GM19239 (cell line): Measurements from ENCODE around the gene MRPS27.
A peak's percentile ranks its signal among the peaks of the same experiment; 100 is the strongest.

ENCODE experiments used
- DNase-seq: peaks from one replicate; pipeline ENCODE4 v3.0.0; 2011; ENCODE audit warnings: low spot score; ENCODE audit not compliant: insufficient read length
- FAIRE-seq: peaks from 2 replicates; lab custom pipeline; 2011; peaks lifted over from hg19 to GRCh38; lab: Jason Lieb, UNC

MRPS27 gene

GRCh38 chr5:72319976-72320752 lies at the start of gene MRPS27, which contains the start of gene PTCD2:
Gene MRPS27, minus strand, starts transcription at chr5:72320240. Its CDS starts 19 bp downstream, at chr5:72320221.
Gene PTCD2, plus strand, starts transcription at chr5:72320373. Its CDS starts 10 bp downstream, at chr5:72320383.
- DNase-seq (peak; percentile 80), FAIRE-seq (peak; percentile 98)

DNA sequence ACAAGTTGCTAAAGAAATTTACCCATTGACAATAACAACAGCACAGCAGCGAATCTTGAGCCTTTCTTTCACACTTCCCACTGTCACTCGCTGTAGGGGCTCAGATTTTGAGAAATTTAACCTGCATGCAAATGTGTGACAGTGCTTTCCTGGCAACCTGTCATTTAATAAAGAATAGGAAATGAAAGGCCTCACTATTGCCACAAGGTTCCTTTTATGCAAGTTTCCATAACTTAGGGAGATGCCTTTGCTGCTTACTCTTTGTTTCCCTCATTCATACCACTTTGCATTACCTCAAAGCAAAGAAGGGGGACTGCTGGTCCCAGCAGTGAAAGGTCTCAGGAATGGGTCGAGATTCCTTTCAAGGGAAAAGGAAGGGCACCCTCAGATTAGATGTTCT lies 49.7 kb upstream of the MRPS27 start:
- peak; percentile 39 for FAIRE-seq
- no peak for DNase-seq

GRCh38 chr5:72369301-72369700 lies 49.3 kb upstream of the MRPS27 start:
- no peak for FAIRE-seq
- no peak for DNase-seq

DNA sequence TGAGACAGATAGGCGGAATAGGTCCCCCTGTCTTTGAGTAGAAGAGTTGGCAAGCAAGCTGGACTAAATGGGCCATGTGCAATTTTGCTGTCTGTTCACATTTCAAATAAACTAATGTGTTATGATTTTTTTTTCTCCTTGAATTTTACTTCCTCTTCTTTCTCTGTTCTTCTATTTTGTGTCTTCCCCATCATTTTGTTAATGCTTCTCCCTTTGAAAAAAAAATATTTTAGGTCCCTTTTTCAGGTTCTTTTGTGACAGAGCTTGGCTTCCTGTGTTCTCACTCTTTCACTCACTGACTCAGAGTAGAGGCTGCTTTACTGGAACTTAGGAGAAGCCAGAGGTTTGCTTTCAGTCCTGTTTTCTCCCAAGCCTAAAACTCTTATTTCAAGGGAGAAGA lies 48.2 kb upstream of the MRPS27 start:
- DNase-seq (no peak), FAIRE-seq (no peak)

- FAIRE-seq (peak; percentile 65), DNase-seq (peak; percentile 29)
These were observed 46.4 kb upstream of the MRPS27 start for GRCh38 chr5:72366324-72366976.

GRCh38 chr5:72364951-72365350 lies 44.9 kb upstream of the MRPS27 start:
- DNase-seq (no peak), FAIRE-seq (no peak)

GRCh38 chr5:72364171-72364570 lies 44.1 kb upstream of the MRPS27 start:
- no peak for DNase-seq
- no peak for FAIRE-seq

- FAIRE-seq (no peak), DNase-seq (no peak)
These were observed 43.2 kb upstream of the MRPS27 start for GRCh38 chr5:72363166-72363802.

DNA sequence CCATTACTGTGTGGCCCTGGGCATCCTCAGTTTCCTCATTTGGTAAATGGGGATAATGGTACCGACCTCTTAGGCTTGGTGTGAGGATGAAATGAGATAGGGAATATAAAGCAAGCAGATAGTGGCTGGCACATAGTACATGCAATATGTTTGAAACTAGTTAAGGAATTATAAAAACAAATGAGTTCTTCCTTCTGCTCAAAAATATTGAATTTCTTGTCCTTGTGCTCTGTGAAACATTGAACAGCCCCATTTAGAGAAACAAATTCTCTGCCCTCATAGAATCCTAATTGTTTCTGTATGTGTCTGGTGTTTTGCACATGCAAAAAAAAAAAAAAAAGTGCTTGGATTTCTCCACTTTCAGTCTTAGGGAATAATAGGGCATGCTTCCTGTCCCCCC lies 39.8 kb upstream of the MRPS27 start:
- DNase-seq (no peak), FAIRE-seq (no peak)

DNA sequence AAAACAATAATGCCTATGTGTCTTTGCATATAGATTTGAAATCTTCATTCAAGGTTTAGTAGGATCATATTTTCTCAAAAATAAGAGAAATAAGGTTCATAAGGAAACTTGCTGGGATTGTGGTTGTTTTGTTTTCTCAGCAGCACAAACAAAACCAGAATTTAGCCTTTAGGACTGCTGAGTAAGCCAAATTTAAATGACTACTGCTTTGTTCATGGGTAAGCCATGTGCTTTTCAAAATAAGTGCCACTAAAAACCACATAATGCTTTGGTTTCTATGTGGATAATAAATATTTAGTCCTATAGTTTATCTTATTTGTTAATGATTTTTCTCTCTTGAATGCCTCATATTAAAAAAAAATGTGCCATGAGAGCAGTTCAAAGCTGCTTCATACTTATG lies 38.9 kb upstream of the MRPS27 start:
- DNase-seq: no peak
- FAIRE-seq: no peak

- FAIRE-seq (no peak), DNase-seq (no peak)
These were observed 36.3 kb upstream of the MRPS27 start for GRCh38 chr5:72356361-72356760.

- DNase-seq: no peak
These were observed 35.8 kb upstream of the MRPS27 start for GRCh38 chr5:72355706-72356299.

DNA sequence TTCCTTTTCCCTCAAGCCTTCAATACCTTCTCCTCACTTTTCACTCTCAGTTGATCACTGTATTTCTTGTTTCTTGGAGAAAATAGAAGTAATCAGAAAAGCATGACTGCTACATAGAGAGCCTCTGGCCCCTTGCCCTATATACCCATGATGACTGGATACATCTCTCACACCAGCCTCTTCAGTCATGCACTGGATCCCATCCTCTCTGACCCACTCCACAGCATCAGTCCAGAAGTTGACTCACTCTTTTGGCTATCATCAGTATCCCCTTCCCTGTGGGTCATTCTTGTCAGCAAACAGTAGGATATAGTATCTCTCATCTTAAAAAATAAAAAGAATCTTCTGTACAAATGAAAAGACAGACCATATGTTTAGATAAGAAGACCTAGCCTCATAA lies 33.0 kb upstream of the MRPS27 start:
- FAIRE-seq: no peak
- no peak for DNase-seq

More at GRCh38 chr5:72355706-72356299, 35.8 kb upstream of the MRPS27 start:
- no peak for FAIRE-seq

GRCh38 chr5:72352616-72353015 lies 32.6 kb upstream of the MRPS27 start:
- no peak for FAIRE-seq
- DNase-seq: no peak

- no peak for FAIRE-seq
- no peak for DNase-seq
These were observed 31.3 kb upstream of the MRPS27 start for GRCh38 chr5:72351376-72351775.

DNA sequence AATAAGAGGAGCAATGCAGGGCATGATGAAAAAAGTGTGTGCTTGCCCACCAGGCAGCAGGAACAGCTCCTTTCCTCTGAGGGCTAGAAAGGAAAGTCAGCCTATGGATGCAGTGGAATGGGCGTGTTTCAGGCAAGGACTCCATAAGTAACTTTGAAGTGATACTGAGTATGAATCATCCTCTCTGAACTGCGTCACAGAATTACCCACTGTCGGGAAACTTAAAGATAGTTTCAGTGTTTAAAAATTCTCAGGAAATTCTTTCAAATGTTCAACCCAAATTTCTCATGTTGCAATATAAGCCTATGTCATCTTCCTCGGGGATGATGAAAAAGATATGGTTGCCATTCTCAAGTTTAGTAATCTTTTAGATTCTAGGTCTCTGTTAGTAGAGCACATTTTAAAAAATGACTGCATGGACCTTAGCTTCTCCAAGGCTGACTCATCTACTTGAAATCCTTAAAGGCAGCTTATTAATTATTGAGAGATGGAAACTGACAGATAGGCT lies 27.8 kb upstream of the MRPS27 start:
- DNase-seq (no peak), FAIRE-seq (no peak)

- DNase-seq (no peak), FAIRE-seq (no peak)
These were observed 26.4 kb upstream of the MRPS27 start for GRCh38 chr5:72346398-72346797.

DNA sequence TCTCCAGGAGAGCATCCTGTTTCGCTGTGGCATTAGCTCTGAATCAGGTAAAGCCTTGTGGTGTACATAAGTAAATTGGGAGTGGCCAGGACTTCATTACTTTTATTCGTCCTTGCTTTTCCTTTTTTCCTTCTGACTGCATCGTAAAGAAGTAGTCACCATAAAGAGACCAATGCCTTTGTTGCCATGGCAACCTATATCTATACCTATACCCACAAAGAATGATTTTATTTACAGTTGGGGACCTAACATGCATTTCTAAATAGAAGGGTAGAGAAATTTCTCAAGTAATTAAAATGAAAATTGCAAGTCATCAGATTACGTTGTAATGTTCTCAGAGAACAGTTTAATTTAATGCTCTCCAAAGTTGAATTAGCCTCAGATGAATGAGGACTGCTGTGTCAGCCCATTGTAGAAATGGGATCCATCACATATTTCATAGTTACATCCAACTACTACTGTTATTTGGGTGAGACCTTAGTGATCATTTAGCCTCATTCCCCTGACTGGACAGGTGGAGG lies 18.7 kb upstream of the MRPS27 start:
- no peak for DNase-seq
- FAIRE-seq: no peak

DNA sequence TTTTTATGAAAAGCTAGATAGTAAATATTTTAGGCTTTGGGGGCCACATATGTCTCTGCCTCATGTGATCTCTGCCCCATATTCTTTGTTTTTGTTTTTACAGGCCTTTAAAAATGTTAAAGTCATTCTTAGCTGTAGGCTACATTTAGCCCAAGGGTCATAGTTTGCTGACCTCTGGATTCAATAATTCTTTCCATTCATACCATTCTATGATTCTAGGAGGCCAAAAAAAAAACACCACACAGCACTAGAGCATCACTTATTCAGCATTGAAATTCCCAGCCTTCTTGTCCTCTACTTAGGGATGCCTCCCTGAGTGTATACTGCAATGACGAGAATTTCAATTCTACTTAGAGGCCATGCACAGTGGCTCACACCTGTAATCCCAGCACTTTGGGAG lies 17.1 kb upstream of the MRPS27 start:
- FAIRE-seq: no peak
- DNase-seq: no peak

GRCh38 chr5:72330712-72331111 lies 10.7 kb upstream of the MRPS27 start:
- DNase-seq (no peak), FAIRE-seq (no peak)
